Hepatocyte (in vitro differentiated cells): ENCODE results near the gene DGCR2. TPM values are rescaled to one million over a fixed set of nuclear protein-coding genes. Genes with fewer than 3 reads are reported as not detected.

Source experiments
- DNase-seq: peaks from one replicate; pipeline ENCODE4 v3.0.0-alpha.2; 2016; ENCODE audit warnings: low spot score
- H2AFZ ChIP-seq: fragments of 200-600 bp; sonication (generic); 2 replicates; pipeline ENCODE4 v1.6.0; 2016; ENCODE audit warnings: antibody characterized with exemption, mild to moderate bottlenecking
- H3K27ac ChIP-seq: fragments of 200-600 bp; sonication (generic); 2 replicates; pipeline ENCODE4 v1.5.1; 2016; ENCODE audit warnings: mild to moderate bottlenecking
- H3K27me3 ChIP-seq: fragments of 200-600 bp; sonication (generic); 2 replicates; pipeline ENCODE4 v1.6.1; 2016
- H3K36me3 ChIP-seq: fragments of 200-600 bp; sonication (generic); replicated peaks from 2 replicates; pipeline ENCODE4 v1.5.1; 2016; ENCODE audit warnings: low read depth; ENCODE audit not compliant: insufficient read depth
- H3K4me1 ChIP-seq: fragments of 200-600 bp; sonication (generic); 2 replicates; pipeline ENCODE4 v1.5.1; 2016; ENCODE audit warnings: mild to moderate bottlenecking, moderate library complexity; ENCODE audit not compliant: insufficient read depth
- H3K4me2 ChIP-seq: fragments of 200-600 bp; sonication (generic); 2 replicates; pipeline ENCODE4 v1.6.0; 2016
- H3K4me3 ChIP-seq: fragments of 200-600 bp; sonication (generic); 2 replicates; pipeline ENCODE4 v1.5.1; 2016; ENCODE audit warnings: mild to moderate bottlenecking
- H3K79me2 ChIP-seq: fragments of 200-600 bp; sonication (generic); 2 replicates; pipeline ENCODE4 v1.6.0; 2017; ENCODE audit warnings: mild to moderate bottlenecking
- H3K9me2 ChIP-seq: fragments of 200-600 bp; sonication (generic); replicated peaks from 2 replicates; pipeline ENCODE4 v1.6.0; 2017; ENCODE audit warnings: mild to moderate bottlenecking; ENCODE audit not compliant: insufficient read depth
- H3K9me3 ChIP-seq: fragments of 200-600 bp; sonication (generic); 2 replicates; pipeline ENCODE4 v1.5.1; 2016; ENCODE audit warnings: low read depth, mild to moderate bottlenecking
- H4K20me1 ChIP-seq: fragments of 200-600 bp; sonication (generic); 2 replicates; pipeline ENCODE4 v1.6.0; 2016; ENCODE audit warnings: mild to moderate bottlenecking; ENCODE audit not compliant: insufficient read depth, poor library complexity, severe bottlenecking
- EZH2 ChIP-seq: fragments of 200-600 bp; sonication (generic); IDR thresholded peaks from 2 replicates; pipeline ENCODE4 v1.6.1; 2016; ENCODE audit warnings: antibody characterized with exemption, mild to moderate bottlenecking, borderline replicate concordance
- EZH2phosphoT487 ChIP-seq: fragments of 200-600 bp; sonication (generic); IDR thresholded peaks from one replicate; pipeline ENCODE4 v1.6.1; 2018; ENCODE audit warnings: antibody characterized with exemption, mild to moderate bottlenecking, low read depth, moderate library complexity; ENCODE audit not compliant: unreplicated experiment, severe bottlenecking
- WGBS: methylation state at CpG from one replicate; pipeline ENCODE4 v1.1.6; 2016; ENCODE audit warnings: low lambda C conversion rate; ENCODE audit errors: missing lambda C conversion rate; 5-methylcytosine and 5-hydroxymethylcytosine counted together
- polyA plus RNA-seq: library from polyadenylated mRNA; unstranded; fragments of >200 nt; fragmentation: Nextera tagmentation; extraction: Ambion mirVana; gene quantifications from 2 replicates; pipeline ENCODE4 v1.2.1, GENCODE V29; 2016
- total RNA-seq: library from RNA; depleted of rRNA; stranded (reverse); fragments of >200 nt; gene quantifications from 2 replicates; pipeline ENCODE4 v1.2.3, GENCODE V29; 2014
- TF ChIP-seq, protein P1 (sequence below): fragments of 200-600 bp; sonication (generic); IDR thresholded peaks from 2 replicates; pipeline ENCODE4 v1.5.1; 2016; ENCODE audit warnings: antibody characterized with exemption, mild to moderate bottlenecking; ENCODE audit not compliant: poor library complexity

DGCR2 gene
- total and polyA plus RNA-seq, 2 experiments from 2014 or later, result 61.5 to 67.2 TPM

DNA sequence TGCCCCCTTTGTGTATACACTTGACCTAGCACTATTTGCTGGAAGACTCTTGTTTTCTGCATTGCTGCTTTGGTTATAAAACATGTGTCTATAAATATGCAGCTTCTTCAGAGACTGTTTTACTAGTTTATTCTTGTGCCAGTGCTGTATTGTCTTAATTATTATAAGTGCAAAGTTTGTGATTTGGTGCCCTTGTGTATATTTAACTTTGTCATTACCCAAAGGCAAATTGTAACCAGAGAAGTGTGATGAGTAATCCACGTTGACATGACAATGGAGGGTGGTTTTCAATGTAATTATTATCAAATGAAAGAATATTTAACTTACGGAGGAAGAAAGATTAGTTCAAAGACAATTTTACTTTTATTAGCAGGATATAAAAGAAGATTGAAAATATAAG lies 111.1 kb downstream of the DGCR2 start:
- WGBS, result 55% methylated on average over 2 of the region's 2 CpGs
- H3K9me2 ChIP-seq, result no peaks in the 10 kb centered on the region
- H3K79me2 ChIP-seq, result no peaks in the 10 kb centered on the region
- no peak overlapping the region for H3K4me3 ChIP-seq
- H3K27ac ChIP-seq, result no peak overlapping the region
- H3K4me2 ChIP-seq, result no peak overlapping the region
- H3K36me3 ChIP-seq, result no peaks in the 10 kb centered on the region
- H3K4me1 ChIP-seq, result no peaks in the 10 kb centered on the region
- DNase-seq, result no peak
- H4K20me1 ChIP-seq, result no peaks in the 10 kb centered on the region
- TF ChIP-seq, protein P1, sequence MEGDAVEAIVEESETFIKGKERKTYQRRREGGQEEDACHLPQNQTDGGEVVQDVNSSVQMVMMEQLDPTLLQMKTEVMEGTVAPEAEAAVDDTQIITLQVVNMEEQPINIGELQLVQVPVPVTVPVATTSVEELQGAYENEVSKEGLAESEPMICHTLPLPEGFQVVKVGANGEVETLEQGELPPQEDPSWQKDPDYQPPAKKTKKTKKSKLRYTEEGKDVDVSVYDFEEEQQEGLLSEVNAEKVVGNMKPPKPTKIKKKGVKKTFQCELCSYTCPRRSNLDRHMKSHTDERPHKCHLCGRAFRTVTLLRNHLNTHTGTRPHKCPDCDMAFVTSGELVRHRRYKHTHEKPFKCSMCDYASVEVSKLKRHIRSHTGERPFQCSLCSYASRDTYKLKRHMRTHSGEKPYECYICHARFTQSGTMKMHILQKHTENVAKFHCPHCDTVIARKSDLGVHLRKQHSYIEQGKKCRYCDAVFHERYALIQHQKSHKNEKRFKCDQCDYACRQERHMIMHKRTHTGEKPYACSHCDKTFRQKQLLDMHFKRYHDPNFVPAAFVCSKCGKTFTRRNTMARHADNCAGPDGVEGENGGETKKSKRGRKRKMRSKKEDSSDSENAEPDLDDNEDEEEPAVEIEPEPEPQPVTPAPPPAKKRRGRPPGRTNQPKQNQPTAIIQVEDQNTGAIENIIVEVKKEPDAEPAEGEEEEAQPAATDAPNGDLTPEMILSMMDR, result no peak
- no peak for TF ChIP-seq EZH2phosphoT487
- no peak for TF ChIP-seq EZH2
- H3K9me3 ChIP-seq, result no peaks in the 10 kb centered on the region
- H3K27me3 ChIP-seq, result no peaks in the 10 kb centered on the region
- no peak overlapping the region for H2AFZ ChIP-seq

DNA sequence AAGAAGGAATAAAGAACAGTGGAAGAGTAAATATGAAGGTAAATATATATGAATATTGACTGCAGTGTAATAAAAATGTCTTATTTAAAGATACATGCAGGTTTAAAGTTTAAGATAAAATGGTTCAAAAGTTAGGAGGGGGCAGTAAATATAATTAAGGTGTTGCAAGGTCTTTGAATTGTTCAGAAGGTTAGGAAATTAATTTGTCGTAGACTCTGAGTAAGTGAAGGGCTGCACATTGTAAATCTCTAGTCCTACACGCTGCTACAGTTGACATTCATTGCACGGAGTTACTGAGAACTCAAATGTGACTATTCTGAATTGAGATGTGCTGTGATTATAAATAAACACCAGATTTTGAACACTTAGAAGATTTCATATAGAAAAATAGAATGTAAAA lies 116.3 kb downstream of the DGCR2 start:
- no peaks in the 10 kb centered on the region for H3K79me2 ChIP-seq
- no peaks in the 10 kb centered on the region for H3K4me1 ChIP-seq
- no peak overlapping the region for H3K4me3 ChIP-seq
- no peak for TF ChIP-seq EZH2
- H3K27me3 ChIP-seq, result peaks cover 9% of the 10 kb centered on the region
- no peak overlapping the region for H3K27ac ChIP-seq
- no peaks in the 10 kb centered on the region for H3K36me3 ChIP-seq
- no peak overlapping the region for H3K4me2 ChIP-seq
- H4K20me1 ChIP-seq, result no peaks in the 10 kb centered on the region
- no peak for DNase-seq
- WGBS, result 90% methylated on average over 3 of the region's 3 CpGs
- no peaks in the 10 kb centered on the region for H3K9me2 ChIP-seq
- H2AFZ ChIP-seq, result no peak overlapping the region
- no peaks in the 10 kb centered on the region for H3K9me3 ChIP-seq

DNA sequence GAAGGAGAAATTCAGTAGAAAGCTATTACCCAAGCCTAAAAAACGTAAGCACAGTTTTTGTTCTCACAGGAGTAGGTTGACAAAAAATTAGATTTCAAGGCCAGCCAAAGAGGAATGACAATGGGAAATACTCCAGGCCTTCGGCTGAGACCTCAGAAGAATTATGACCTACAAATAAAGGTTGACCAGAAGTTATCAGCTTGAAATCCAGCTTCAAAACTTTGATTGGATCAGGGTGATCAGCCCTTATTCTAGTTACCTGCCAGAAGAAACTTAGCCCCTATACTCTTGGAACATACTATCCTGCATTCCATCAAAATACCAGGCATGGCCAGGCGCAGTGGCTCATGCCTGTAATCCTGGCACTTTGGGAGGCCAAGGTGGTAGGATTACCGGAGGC lies 117.7 kb downstream of the DGCR2 start:
- Histone ChIP-seq H3K4me3 (no peak overlapping the region), H3K4me1 (no peaks in the 10 kb centered on the region), H4K20me1 (no peaks in the 10 kb centered on the region), H3K9me2 (no peaks in the 10 kb centered on the region), H3K9me3 (no peaks in the 10 kb centered on the region), H3K4me2 (no peak overlapping the region), H2AFZ (no peak overlapping the region), H3K36me3 (no peaks in the 10 kb centered on the region), H3K27me3 (peaks cover 9% of the 10 kb centered on the region), H3K79me2 (no peaks in the 10 kb centered on the region), H3K27ac (no peak overlapping the region)
- no peak for DNase-seq
- TF ChIP-seq, protein P1, result no peak
- WGBS, result 87% methylated on average over 4 of the region's 4 CpGs

DNA sequence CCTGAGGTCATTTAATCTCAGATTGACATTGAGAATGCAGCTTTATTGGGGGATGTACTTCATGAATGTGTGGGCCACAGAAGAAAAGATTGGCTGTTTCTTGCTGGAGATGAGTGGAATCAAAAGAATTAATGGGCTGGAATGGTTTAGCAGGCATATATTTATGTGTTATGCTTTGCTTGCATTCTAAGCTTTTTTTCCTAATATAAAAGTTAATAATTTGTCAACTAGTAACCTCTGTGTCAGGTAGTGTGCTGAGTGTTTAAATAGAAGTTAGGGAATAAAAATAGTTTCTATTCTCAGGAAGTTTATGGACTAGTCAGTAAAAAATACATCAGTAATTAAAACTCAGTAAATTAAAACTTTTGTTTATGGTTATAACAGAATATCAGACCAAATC lies 118.7 kb downstream of the DGCR2 start:
- Histone ChIP-seq H3K36me3 (no peaks in the 10 kb centered on the region), H3K9me3 (no peaks in the 10 kb centered on the region), H3K4me2 (no peak overlapping the region), H3K79me2 (no peaks in the 10 kb centered on the region), H3K27me3 (peaks cover 10% of the 10 kb centered on the region), H3K27ac (no peak overlapping the region), H3K4me3 (no peak overlapping the region), H2AFZ (no peak overlapping the region), H4K20me1 (no peaks in the 10 kb centered on the region), H3K9me2 (no peaks in the 10 kb centered on the region), H3K4me1 (no peaks in the 10 kb centered on the region)
- TF ChIP-seq EZH2 (no peak), EZH2phosphoT487 (no peak)
- TF ChIP-seq, protein P1, result no peak
- no peak for DNase-seq
